Uterus (tissue), 2 donors: ENCODE measurements around the gene PNLDC1.

Experiments used
- POLR2A ChIP-seq, 2 donors: fragments of 450-650 bp; IDR thresholded peaks; one replicate each; pipeline ENCODE4 v1.6.1; 2016; ENCODE audit warnings: antibody characterized with exemption in 2 of 2, mild to moderate bottlenecking in 1 of 2, moderate library complexity in 1 of 2
- TF ChIP-seq, protein P1 (sequence below), 4 experiments: fragments of 200-600 bp in 2 of 4; fragments of 450-650 bp in 2 of 4; sonication (generic) in 2 of 4; IDR thresholded peaks; one replicate each; pipeline ENCODE4 v1.5.1; 2016 to 2019; ENCODE audit warnings: antibody characterized with exemption in 4 of 4, mild to moderate bottlenecking in 2 of 4, moderate library complexity in 1 of 4

- TF ChIP-seq POLR2A (IDR thresholded peaks at IDR 0.05), result no peak
- TF ChIP-seq, protein P1, sequence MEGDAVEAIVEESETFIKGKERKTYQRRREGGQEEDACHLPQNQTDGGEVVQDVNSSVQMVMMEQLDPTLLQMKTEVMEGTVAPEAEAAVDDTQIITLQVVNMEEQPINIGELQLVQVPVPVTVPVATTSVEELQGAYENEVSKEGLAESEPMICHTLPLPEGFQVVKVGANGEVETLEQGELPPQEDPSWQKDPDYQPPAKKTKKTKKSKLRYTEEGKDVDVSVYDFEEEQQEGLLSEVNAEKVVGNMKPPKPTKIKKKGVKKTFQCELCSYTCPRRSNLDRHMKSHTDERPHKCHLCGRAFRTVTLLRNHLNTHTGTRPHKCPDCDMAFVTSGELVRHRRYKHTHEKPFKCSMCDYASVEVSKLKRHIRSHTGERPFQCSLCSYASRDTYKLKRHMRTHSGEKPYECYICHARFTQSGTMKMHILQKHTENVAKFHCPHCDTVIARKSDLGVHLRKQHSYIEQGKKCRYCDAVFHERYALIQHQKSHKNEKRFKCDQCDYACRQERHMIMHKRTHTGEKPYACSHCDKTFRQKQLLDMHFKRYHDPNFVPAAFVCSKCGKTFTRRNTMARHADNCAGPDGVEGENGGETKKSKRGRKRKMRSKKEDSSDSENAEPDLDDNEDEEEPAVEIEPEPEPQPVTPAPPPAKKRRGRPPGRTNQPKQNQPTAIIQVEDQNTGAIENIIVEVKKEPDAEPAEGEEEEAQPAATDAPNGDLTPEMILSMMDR (IDR thresholded peaks at IDR 0.05), result no peak
Observed at GRCh38 chr6:159759645-159760044, 40.4 kb upstream of the PNLDC1 start.
